Neural cell (in vitro differentiated cells): ENCODE data around the gene WTAP.
"Not testable (repeated sequence)": the region's sequence is repeated elsewhere in the genome, so short reads cannot be mapped to it uniquely, and the experiment has no call there.

Experiments used
- POLR2AphosphoS5 ChIP-seq: IDR thresholded peaks from 2 replicates; pipeline ENCODE4 v1.6.1; 2012
- TAF1 ChIP-seq: IDR thresholded peaks from 2 replicates; pipeline ENCODE4 v1.6.1; 2012; ENCODE audit warnings: low read depth
- TF ChIP-seq, protein P1 (sequence below): fragments of 450-650 bp; IDR thresholded peaks from 2 replicates; pipeline ENCODE4 v1.5.1; 2014; ENCODE audit warnings: antibody characterized with exemption, mild to moderate bottlenecking, moderate library complexity; ENCODE audit not compliant: poor library complexity, severe bottlenecking

- TF ChIP-seq, protein P1, sequence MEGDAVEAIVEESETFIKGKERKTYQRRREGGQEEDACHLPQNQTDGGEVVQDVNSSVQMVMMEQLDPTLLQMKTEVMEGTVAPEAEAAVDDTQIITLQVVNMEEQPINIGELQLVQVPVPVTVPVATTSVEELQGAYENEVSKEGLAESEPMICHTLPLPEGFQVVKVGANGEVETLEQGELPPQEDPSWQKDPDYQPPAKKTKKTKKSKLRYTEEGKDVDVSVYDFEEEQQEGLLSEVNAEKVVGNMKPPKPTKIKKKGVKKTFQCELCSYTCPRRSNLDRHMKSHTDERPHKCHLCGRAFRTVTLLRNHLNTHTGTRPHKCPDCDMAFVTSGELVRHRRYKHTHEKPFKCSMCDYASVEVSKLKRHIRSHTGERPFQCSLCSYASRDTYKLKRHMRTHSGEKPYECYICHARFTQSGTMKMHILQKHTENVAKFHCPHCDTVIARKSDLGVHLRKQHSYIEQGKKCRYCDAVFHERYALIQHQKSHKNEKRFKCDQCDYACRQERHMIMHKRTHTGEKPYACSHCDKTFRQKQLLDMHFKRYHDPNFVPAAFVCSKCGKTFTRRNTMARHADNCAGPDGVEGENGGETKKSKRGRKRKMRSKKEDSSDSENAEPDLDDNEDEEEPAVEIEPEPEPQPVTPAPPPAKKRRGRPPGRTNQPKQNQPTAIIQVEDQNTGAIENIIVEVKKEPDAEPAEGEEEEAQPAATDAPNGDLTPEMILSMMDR, result not testable (repeated sequence)
- not testable (repeated sequence) for TF ChIP-seq TAF1, POLR2AphosphoS5
Measured at GRCh38 chr6:159725208-159725607, 2.1 kb upstream of the WTAP start.
